LNCAP (cell line): ENCODE data around the gene CTCF.

Experiments
- TF ChIP-seq, protein P1 (sequence below): fragments of 450-650 bp; IDR thresholded peaks from 2 replicates; pipeline ENCODE4 v1.5.1; 2017; ENCODE audit warnings: mild to moderate bottlenecking

CTCF gene

DNA sequence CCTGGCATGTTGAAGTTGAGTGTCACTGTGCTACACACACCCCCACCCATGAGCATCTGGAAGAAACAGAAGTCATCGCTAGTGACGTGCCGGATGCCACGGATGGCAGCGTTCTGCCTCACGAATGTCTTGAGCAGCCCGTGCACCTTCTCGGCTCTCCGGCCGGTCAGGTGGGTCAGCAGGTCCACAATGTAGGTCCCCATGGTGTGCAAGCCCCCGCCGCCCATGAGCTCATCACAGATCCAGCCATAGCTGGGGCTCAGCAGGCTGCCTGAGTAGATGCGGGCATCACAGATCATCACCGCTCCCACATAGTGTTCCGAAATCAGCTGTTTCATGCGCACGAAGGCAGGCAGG, 113.2 kb downstream of the CTCF start:
- TF ChIP-seq, protein P1, sequence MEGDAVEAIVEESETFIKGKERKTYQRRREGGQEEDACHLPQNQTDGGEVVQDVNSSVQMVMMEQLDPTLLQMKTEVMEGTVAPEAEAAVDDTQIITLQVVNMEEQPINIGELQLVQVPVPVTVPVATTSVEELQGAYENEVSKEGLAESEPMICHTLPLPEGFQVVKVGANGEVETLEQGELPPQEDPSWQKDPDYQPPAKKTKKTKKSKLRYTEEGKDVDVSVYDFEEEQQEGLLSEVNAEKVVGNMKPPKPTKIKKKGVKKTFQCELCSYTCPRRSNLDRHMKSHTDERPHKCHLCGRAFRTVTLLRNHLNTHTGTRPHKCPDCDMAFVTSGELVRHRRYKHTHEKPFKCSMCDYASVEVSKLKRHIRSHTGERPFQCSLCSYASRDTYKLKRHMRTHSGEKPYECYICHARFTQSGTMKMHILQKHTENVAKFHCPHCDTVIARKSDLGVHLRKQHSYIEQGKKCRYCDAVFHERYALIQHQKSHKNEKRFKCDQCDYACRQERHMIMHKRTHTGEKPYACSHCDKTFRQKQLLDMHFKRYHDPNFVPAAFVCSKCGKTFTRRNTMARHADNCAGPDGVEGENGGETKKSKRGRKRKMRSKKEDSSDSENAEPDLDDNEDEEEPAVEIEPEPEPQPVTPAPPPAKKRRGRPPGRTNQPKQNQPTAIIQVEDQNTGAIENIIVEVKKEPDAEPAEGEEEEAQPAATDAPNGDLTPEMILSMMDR, result no peak

DNA sequence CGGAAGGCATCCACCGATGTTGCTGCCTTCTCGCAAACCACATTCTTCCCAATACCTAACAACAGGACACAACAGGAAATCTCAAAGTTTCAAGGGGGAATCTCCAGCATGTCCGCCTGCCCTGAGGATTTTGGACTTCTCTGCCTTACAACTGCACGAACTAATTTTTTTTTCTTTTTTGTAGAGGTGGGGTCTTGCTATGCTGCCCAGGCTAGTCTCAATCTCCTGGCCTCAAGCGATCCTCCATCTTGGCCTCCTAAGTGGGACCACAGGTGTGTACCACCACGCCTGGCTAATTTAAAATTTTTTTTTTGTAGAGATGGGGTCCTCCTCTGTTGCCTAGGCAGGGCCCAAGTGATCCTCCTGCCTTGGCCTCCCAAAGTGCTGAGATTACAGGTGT, 113.7 kb downstream of the CTCF start:
- TF ChIP-seq, protein P1, result no peak

DNA sequence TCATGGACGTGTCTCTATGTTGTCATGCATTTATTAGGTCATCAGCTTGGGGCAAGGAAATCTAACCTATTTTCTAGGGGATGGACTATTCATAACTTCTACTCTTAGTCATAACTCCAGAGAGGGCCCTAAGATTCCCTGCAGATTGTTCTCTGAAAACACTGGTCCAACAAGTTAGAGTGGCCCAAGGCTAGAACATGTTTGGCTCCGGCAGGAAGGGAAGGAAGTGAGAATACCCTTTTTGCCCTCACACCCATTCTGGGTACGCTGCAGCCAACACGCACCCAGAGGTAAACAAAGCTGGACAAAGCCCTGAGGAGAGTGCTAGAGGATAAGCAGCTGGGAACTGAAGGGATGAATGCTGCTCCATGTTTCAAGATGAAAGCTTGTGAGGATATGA, 114.2 kb downstream of the CTCF start:
- TF ChIP-seq, protein P1, result no peak

DNA sequence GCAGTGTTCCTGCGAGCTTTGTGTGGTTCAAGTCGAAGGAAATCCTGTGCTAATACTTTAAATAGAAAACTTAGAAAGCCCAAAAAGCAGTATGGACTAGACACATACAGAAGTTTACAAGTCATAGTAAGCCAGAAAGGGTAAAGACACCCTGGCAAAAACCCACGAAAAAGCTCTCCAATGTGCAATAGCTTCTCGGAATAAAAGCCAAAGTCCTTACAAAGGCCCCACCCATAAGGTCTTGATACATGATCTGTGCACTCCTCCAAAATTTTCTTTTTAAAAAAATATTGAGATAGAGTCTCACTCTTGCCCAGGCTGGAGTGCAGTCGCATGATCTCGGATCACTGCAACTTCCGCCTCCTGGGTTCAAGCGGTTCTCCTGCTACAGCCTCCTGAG, 114.6 kb downstream of the CTCF start:
- TF ChIP-seq, protein P1, result no peak

DNA sequence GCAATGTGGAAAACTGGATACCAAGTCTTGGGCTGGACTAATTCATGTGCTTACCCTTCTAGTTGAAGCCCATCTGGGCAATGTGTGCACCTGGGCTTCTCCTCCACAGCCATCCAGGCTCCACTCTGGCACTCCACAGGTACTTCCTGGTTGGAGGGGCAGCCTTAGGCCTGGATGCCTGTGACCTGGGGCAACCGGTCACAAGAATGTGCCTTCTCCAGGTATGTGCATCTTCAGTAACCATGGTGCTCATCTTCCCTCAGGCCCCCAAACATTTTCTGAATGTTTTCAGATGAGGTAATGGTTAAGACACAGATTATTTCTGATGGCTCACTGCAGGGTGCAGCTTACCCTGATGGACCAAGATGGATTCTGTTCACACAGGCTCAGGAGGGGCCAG, 115.4 kb downstream of the CTCF start:
- TF ChIP-seq, protein P1, result no peak

DNA sequence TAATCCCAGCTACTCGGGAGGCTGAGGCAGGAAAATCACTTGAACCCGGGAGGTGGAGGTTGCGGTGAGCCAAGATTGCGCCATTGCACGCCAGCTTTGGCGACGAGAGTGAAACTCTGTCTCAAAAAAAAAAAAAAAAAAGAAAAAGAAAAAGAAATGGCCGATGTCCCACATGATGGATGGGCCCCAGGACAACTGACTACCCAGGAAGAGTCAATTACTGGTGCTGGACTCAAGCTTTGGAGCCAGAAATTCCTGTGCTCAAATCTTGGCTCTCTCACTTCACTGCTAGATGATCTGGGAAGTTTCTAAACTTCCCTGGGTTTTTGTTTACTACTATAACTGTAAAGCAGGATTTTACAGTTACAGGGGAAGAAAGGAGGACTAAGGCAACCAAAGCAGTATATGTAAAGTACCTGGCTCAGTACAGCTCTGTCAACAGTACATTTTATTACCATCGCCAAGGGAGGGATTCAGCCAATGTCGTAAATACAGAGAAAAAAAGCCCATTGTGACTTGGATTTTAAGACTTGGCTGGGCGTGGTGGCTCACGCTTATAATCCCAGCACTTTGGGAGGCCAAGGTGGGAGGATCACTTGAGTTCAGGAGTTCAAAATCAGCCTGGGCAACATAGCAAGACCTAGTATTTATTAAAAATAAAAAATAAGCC, 116.2 kb downstream of the CTCF start:
- TF ChIP-seq, protein P1, result no peak

DNA sequence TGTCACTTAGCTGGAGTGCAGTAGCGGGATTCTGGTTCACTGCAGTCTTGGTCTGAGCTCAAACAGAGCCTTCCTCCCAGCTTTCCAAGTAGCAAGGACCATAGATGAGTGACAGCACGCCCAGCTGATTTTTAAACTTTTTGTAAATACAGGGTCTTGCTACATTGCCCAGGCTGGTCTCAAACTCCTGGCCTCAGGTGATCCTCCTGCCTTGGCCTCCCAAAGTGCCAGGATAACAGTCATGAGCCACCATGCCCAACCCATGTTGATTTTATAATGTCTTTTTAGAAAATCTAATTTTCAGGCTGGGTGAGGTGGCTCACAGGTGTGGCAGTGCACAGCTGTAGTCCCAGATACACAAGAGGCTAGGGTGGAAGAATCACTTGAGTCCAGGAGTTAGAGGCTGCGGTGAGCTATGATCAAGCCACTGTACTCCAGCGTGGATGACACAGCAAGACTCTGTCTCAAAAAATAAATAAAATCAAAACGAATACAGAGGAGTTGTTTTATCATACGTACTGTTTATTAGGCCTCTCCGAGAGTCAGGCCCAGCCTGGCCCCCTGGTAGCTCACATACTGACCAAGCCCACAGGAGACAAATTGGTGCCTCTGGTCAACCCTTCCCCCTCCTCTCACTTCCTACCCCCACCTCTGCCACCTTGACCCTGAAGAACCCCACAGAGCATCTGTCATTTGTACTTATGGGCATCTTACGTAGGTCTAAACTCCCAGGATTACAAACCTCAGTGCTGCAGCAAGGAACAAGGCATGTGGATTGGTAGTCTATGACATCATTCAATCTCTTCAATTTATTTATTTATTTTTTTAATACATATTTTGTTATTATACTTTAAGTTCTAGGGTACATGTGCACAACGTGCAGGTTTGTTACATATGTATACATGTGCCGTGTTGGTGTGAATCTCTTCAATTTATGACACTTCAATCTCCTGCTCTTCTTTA, 117.9 kb downstream of the CTCF start:
- TF ChIP-seq, protein P1, result no peak
